MM.1S (cell line): ENCODE results near the gene CHCHD3.

Source experiments
- DNase-seq: peaks from one replicate; pipeline ENCODE4 v3.0.0-alpha.2; 2015
- H2AFZ ChIP-seq: fragments of 300-600 bp; sonication (generic); 2 replicates; pipeline ENCODE4 v1.6.0; 2016; ENCODE audit warnings: antibody characterized with exemption, low read length
- H3F3A ChIP-seq: fragments of 300-600 bp; sonication (generic); 2 replicates; pipeline ENCODE4 v1.6.1; 2016; ENCODE audit warnings: mild to moderate bottlenecking, antibody characterized with exemption, low read length, moderate library complexity, mixed read lengths; ENCODE audit not compliant: insufficient read depth
- H3K27ac ChIP-seq: fragments of 300-600 bp; sonication (generic); 2 replicates; pipeline ENCODE4 v1.5.1; 2016; ENCODE audit warnings: mild to moderate bottlenecking, low read length
- H3K27me3 ChIP-seq: fragments of 300-600 bp; sonication (generic); replicated peaks from 2 replicates; pipeline ENCODE4 v1.6.0; 2016; ENCODE audit warnings: low read length; ENCODE audit not compliant: insufficient read depth
- H3K36me3 ChIP-seq: fragments of 300-600 bp; sonication (generic); replicated peaks from 2 replicates; pipeline ENCODE4 v1.6.1; 2016; ENCODE audit warnings: mild to moderate bottlenecking, low read length, mixed read lengths; ENCODE audit not compliant: insufficient read depth
- H3K4me1 ChIP-seq: fragments of 300-600 bp; sonication (generic); 2 replicates; pipeline ENCODE4 v1.6.1; 2016; ENCODE audit warnings: low read length, mixed read lengths
- H3K4me2 ChIP-seq: fragments of 300-600 bp; sonication (generic); 2 replicates; pipeline ENCODE4 v1.6.0; 2016; ENCODE audit warnings: low read depth, low read length
- H3K4me3 ChIP-seq: fragments of 300-600 bp; sonication (generic); 2 replicates; pipeline ENCODE4 v1.5.1; 2016; ENCODE audit warnings: low read length, mixed read lengths
- H3K79me2 ChIP-seq: fragments of 300-600 bp; sonication (generic); 2 replicates; pipeline ENCODE4 v1.6.1; 2016; ENCODE audit warnings: mixed run types, low read length, mixed read lengths
- H3K9ac ChIP-seq: fragments of 300-600 bp; sonication (generic); 2 replicates; pipeline ENCODE4 v1.6.1; 2016; ENCODE audit warnings: low read length, mixed read lengths
- H3K9me2 ChIP-seq: fragments of 300-600 bp; sonication (generic); replicated peaks from 2 replicates; pipeline ENCODE4 v1.6.1; 2016; ENCODE audit warnings: mild to moderate bottlenecking, low read length, mixed read lengths; ENCODE audit not compliant: insufficient read depth
- H3K9me3 ChIP-seq: fragments of 300-600 bp; sonication (generic); replicated peaks from 2 replicates; pipeline ENCODE4 v1.6.1; 2016; ENCODE audit warnings: mild to moderate bottlenecking, low read length, mixed read lengths; ENCODE audit not compliant: insufficient read depth
- H4K20me1 ChIP-seq: fragments of 300-600 bp; sonication (generic); 2 replicates; pipeline ENCODE4 v1.6.1; 2016; ENCODE audit warnings: mild to moderate bottlenecking, low read length, moderate library complexity, mixed read lengths; ENCODE audit not compliant: insufficient read depth
- EZH2 ChIP-seq: fragments of 300-600 bp; sonication (generic); optimal IDR thresholded peaks from 2 replicates; pipeline ENCODE3; 2017; ENCODE audit warnings: low read depth, mild to moderate bottlenecking, antibody characterized with exemption, low read length, mixed read lengths
- EZH2phosphoT487 ChIP-seq: fragments of 300-600 bp; sonication (generic); IDR thresholded peaks from 2 replicates; pipeline ENCODE4 v1.6.1; 2018; ENCODE audit warnings: antibody characterized with exemption, low read length
- TF ChIP-seq, protein P1 (sequence below): fragments of 300-600 bp; sonication (generic); IDR thresholded peaks from 2 replicates; pipeline ENCODE4 v1.5.1; 2016; ENCODE audit warnings: antibody characterized with exemption, low read length, mixed read lengths

CHCHD3 gene

DNA sequence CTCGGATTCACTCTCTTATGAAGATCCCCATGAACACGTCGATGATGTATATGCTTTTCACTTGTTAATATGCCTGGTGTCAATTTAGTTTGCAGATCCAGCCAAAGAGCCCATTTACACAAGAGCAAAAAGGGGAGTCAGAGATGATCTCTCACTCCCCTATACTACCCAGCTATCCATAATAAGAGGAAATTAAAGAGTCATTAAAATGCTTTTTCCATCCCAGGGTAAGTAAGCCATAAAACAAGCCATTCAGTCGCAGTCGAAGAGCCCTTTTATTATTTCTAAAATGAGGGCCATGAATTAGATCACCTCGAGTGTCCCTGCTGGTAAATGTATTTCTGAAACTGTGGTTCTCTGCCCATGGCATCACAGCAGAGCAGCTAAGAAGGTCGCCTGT, 41.2 kb downstream of the CHCHD3 start:
- Histone ChIP-seq H3K36me3 (no peaks in the 10 kb centered on the region), H3K4me1 (no peaks in the 10 kb centered on the region), H4K20me1 (no peaks in the 10 kb centered on the region), H3K9me2 (no peaks in the 10 kb centered on the region), H3K27me3 (no peaks in the 10 kb centered on the region), H3K9ac (no peak overlapping the region), H3K27ac (no peak overlapping the region), H3F3A (no peaks in the 10 kb centered on the region), H2AFZ (no peak overlapping the region), H3K9me3 (no peaks in the 10 kb centered on the region), H3K79me2 (peaks cover 89% of the 10 kb centered on the region), H3K4me2 (no peak overlapping the region), H3K4me3 (no peak overlapping the region)
- DNase-seq, result no peak
- TF ChIP-seq, protein P1, sequence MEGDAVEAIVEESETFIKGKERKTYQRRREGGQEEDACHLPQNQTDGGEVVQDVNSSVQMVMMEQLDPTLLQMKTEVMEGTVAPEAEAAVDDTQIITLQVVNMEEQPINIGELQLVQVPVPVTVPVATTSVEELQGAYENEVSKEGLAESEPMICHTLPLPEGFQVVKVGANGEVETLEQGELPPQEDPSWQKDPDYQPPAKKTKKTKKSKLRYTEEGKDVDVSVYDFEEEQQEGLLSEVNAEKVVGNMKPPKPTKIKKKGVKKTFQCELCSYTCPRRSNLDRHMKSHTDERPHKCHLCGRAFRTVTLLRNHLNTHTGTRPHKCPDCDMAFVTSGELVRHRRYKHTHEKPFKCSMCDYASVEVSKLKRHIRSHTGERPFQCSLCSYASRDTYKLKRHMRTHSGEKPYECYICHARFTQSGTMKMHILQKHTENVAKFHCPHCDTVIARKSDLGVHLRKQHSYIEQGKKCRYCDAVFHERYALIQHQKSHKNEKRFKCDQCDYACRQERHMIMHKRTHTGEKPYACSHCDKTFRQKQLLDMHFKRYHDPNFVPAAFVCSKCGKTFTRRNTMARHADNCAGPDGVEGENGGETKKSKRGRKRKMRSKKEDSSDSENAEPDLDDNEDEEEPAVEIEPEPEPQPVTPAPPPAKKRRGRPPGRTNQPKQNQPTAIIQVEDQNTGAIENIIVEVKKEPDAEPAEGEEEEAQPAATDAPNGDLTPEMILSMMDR, result no peak
- TF ChIP-seq EZH2 (no peak), EZH2phosphoT487 (no peak)

DNA sequence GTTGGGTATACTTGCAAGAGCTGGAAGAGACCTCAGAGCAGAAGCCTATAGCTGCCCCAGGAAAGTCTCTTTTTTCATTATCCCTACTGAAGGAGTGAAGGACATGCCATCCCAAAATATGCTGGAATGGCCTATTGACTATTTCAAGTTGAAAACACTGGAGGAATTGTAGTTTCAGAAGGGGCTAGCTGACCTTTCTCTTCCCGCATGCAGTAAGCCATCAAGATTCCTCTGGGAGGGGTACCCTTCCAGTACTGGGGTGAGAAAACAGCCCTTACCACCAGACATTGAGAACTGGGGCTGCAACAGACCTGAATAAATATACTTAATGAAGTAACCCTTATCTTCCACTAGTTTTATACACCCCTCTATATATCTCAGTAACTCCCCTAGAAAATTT, 41.7 kb downstream of the CHCHD3 start:
- H3K4me3 ChIP-seq, result no peak overlapping the region
- no peak overlapping the region for H3K4me2 ChIP-seq
- no peaks in the 10 kb centered on the region for H3K9me2 ChIP-seq
- H3K4me1 ChIP-seq, result no peaks in the 10 kb centered on the region
- TF ChIP-seq EZH2phosphoT487, result no peak
- TF ChIP-seq EZH2, result no peak
- TF ChIP-seq, protein P1, result no peak
- no peak overlapping the region for H3K27ac ChIP-seq
- H4K20me1 ChIP-seq, result no peaks in the 10 kb centered on the region
- H3K9me3 ChIP-seq, result no peaks in the 10 kb centered on the region
- no peak overlapping the region for H3K9ac ChIP-seq
- peaks cover 84% of the 10 kb centered on the region for H3K79me2 ChIP-seq
- no peaks in the 10 kb centered on the region for H3K27me3 ChIP-seq
- no peak overlapping the region for H2AFZ ChIP-seq
- H3K36me3 ChIP-seq, result no peaks in the 10 kb centered on the region
- H3F3A ChIP-seq, result no peaks in the 10 kb centered on the region
- DNase-seq, result no peak

DNA sequence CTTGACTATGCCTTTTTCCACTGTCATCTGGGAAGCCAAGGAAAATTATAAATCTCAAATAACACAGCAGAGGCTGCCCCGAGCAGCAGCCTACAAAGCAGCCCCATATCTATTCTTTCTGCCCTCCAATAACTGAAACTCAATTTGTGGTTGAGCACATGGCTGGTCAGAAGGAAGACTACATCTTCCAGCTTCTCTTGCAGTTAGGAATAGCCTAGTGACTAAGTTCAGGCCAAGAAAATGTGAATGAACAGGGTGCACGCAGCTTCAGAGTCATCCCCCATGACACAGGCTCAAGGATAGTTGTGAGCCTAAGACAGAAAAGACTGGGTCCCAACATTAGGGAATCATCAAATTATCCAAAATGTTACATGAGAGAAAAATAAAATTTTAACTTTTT, 42.3 kb downstream of the CHCHD3 start:
- Histone ChIP-seq H3K27me3 (no peaks in the 10 kb centered on the region), H3K36me3 (no peaks in the 10 kb centered on the region), H3K9ac (no peak overlapping the region), H3K9me2 (no peaks in the 10 kb centered on the region), H2AFZ (no peak overlapping the region), H3K4me3 (no peak overlapping the region), H3K27ac (no peak overlapping the region), H3K79me2 (peaks cover 79% of the 10 kb centered on the region), H3K9me3 (no peaks in the 10 kb centered on the region), H3K4me2 (no peak overlapping the region), H3K4me1 (no peaks in the 10 kb centered on the region), H4K20me1 (no peaks in the 10 kb centered on the region), H3F3A (no peaks in the 10 kb centered on the region)
- TF ChIP-seq, protein P1, result no peak
- TF ChIP-seq EZH2, result no peak
- TF ChIP-seq EZH2phosphoT487, result no peak
- DNase-seq, result no peak
